GM12892 (cell line): ENCODE measurements around the gene FPR3.

Experiments used
- POLR2A ChIP-seq: IDR thresholded peaks from 2 replicates; pipeline ENCODE4 v1.6.1; 2011; ENCODE audit warnings: low read depth, low read length, control low read depth
- POLR2AphosphoS5 ChIP-seq: IDR thresholded peaks from 2 replicates; pipeline ENCODE4 v1.6.1; 2011; ENCODE audit warnings: low read depth, low read length, control low read depth
- TAF1 ChIP-seq: IDR thresholded peaks from 2 replicates; pipeline ENCODE4 v1.6.1; 2011; ENCODE audit warnings: low read depth, mild to moderate bottlenecking, control low read depth, low read length, borderline replicate concordance

DNA sequence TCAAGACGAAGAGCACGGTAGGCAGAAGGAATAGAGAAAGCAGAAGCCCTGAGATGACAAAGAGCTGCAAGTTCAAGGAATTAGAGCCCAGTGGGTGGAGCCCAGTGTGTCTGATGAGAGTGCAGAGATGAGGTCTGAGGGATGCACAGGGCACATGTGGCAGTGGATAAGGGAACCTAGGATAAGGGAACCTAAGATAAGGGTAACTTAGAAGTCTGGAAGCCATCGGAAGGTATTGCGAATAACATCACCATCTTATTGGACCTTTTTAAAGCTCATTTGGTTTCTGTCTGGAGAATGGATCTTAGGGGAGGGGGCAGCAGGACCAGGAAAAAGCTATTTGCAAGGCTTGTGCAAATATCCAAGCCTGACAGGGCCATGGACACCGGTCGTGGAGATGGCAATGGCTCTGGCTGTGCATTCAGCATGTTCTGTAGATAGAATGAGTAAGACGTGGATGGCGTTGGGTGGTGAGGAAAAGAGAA lies 1.3 kb downstream of the FPR3 start:
- TF ChIP-seq POLR2AphosphoS5 (no peak), POLR2A (no peak), TAF1 (no peak)
